Measurements from ENCODE around the gene CYFIP2. TPM values are rescaled to one million over a fixed set of nuclear protein-coding genes. Genes with fewer than 3 reads are reported as not detected.

The CYFIP2 gene
- total RNA-seq, 2 donors from 2014 or later: 17.8 to 25.2 TPM

DNA sequence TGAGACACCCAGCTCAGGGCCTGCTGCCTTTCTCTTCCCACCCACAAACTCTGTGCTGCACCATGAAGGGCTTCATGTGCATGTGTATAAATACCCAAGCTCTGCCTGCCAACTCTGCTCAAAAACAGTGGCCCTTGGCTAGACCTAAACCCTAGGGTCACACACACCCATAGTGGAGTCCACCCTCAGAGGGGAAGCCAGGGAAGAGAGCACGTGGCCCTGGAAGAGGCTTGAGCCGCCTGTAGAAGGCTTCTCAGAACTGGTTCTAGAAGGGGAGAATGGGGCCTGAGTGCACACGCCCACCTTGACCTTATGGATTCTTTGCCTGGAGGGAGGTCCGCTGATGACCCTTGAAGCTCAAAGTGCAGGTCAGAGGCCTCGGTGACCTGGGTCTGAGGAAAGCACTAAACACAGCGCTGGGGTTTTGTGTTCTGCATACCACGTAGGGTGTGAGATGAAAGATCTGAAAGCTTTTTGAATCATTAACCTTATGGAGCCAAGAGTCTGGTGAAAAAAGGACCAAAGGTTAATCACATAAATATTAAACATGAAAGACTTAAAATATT lies 60.6 kb downstream of the CYFIP2 start:
- DNase-seq (ENCODE audit: low spot score): no peak
- Histone ChIP-seq H3K9me3 (no peaks in the 10 kb centered on the region), H3K27me3 (replicated peaks; ENCODE audit: insufficient read depth) (no peaks in the 10 kb centered on the region), H3K36me3 (no peaks in the 10 kb centered on the region), H3K4me3 (no peak overlapping the region), H3K27ac (no peak overlapping the region), H3K4me1 (replicated peaks) (no peaks in the 10 kb centered on the region)
- intact Hi-C loops (cut with DNase I): loop anchor here (5.0 kb wide), 1 partner anchor 391 kb away; no protein-coding TSS in a partner anchor
- TF ChIP-seq, protein P1, sequence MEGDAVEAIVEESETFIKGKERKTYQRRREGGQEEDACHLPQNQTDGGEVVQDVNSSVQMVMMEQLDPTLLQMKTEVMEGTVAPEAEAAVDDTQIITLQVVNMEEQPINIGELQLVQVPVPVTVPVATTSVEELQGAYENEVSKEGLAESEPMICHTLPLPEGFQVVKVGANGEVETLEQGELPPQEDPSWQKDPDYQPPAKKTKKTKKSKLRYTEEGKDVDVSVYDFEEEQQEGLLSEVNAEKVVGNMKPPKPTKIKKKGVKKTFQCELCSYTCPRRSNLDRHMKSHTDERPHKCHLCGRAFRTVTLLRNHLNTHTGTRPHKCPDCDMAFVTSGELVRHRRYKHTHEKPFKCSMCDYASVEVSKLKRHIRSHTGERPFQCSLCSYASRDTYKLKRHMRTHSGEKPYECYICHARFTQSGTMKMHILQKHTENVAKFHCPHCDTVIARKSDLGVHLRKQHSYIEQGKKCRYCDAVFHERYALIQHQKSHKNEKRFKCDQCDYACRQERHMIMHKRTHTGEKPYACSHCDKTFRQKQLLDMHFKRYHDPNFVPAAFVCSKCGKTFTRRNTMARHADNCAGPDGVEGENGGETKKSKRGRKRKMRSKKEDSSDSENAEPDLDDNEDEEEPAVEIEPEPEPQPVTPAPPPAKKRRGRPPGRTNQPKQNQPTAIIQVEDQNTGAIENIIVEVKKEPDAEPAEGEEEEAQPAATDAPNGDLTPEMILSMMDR (IDR thresholded peaks at IDR 0.05): no peak
- TF ChIP-seq POLR2AphosphoS5 (IDR thresholded peaks at IDR 0.05) (no peak), POLR2A (IDR thresholded peaks at IDR 0.05) (no peak)
- 76% methylated on average over 7 of the region's 7 CpGs for WGBS

DNA sequence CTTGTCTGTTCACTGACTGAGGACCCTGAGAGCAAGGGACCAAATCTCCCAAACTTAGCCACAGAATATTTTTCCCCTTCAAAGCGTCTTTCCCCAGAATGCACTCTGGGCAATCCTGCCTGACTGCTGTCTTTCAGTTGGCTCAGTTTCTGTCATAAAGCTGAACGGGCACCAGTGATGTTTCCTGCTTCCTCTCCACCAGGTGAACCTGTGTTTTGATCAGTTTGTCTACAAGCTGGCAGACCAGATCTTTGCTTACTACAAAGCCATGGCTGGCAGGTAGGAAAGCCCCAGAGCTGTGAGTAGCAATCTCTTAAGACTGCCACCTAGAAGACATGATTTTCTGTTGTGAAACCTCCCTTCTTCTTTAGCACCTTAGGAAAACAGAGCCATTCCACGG lies 61.8 kb downstream of the CYFIP2 start:
- no peaks in the 10 kb centered on the region for H3K4me1 ChIP-seq (replicated peaks)
- TF ChIP-seq, protein P1 (IDR thresholded peaks at IDR 0.05): no peak
- H3K36me3 ChIP-seq: no peaks in the 10 kb centered on the region
- no peaks in the 10 kb centered on the region for H3K9me3 ChIP-seq
- H3K4me3 ChIP-seq: no peak overlapping the region
- no peaks in the 10 kb centered on the region for H3K27me3 ChIP-seq (replicated peaks; ENCODE audit: insufficient read depth)
- H3K27ac ChIP-seq: no peak overlapping the region
- intact Hi-C loops (cut with DNase I): loop anchor here (2.0 to 5.0 kb wide), 2 partner anchors 149 to 390 kb away; no protein-coding TSS in a partner anchor
- no peak for DNase-seq (ENCODE audit: low spot score)
- 63% methylated on average over 3 of the region's 3 CpGs for WGBS

DNA sequence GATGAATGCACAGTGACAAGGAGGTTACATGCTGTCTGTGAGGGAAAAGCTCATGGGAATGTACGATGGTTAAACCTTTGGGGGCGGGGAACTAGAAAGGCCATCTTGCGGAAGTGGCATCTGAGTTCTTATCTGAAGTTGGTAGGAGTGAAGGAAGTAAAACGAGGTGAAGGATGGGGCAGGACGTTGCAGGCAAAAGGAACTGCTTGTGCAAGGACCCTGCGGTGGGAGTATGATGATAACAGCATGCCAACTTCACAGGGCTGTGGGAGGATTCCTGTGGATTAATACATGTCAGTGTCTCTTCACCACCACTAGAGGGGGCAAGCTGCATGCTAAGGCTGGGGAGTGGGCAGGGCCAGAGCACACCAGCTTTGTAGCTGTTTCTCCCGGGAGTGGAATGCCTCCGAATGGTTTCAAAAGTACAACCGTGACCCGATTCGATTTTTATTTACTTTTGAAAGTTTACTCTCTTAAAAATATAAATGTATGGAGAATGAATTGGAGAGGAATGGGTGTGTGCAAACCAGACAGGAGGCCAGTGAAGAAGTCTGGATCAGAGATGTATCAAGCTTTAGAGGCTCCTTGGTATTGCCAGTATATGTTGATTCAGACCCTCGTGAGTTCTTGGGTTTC lies 62.5 kb downstream of the CYFIP2 start:
- H3K36me3 ChIP-seq: no peaks in the 10 kb centered on the region
- no peaks in the 10 kb centered on the region for H3K9me3 ChIP-seq
- no peak overlapping the region for H3K4me3 ChIP-seq
- no peaks in the 10 kb centered on the region for H3K27me3 ChIP-seq (replicated peaks; ENCODE audit: insufficient read depth)
- no peak overlapping the region for H3K27ac ChIP-seq
- no peaks in the 10 kb centered on the region for H3K4me1 ChIP-seq (replicated peaks)
- 21% methylated on average over 12 of the region's 12 CpGs for WGBS
- intact Hi-C loops (cut with DNase I): loop anchor here (2.0 to 5.0 kb wide), 2 partner anchors 148 to 389 kb away; no protein-coding TSS in a partner anchor
- no peak for TF ChIP-seq POLR2A (IDR thresholded peaks at IDR 0.05)
- TF ChIP-seq, protein P1 (IDR thresholded peaks at IDR 0.05): peak; percentile 81 to 90 (median 85)
- peak; percentile 43 for TF ChIP-seq POLR2AphosphoS5 (IDR thresholded peaks at IDR 0.05)
- peak; percentile 64 for DNase-seq (ENCODE audit: low spot score)

DNA sequence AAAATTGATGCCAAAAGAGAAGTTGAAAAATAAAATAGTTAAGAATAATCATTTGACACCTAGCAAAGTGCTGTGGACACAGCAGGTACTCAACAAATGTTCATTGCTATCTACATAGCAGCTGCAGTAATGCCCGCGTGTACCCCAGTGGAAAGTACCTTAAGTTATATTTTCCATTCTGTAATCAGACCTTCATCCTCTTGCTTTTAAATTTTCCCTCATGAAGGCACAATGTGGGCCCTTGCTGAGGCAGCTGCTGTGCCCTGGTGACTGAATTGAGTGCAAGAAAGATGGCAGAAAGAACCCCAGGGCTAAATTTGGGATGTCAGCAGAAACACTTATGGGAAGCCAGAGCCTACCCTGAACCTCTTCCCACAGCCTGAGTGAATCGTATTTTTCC lies 65.9 kb downstream of the CYFIP2 start:
- H3K4me3 ChIP-seq: no peak overlapping the region
- no peaks in the 10 kb centered on the region for H3K9me3 ChIP-seq
- H3K27ac ChIP-seq: no peak overlapping the region
- WGBS: 94% methylated on average over 3 of the region's 3 CpGs
- TF ChIP-seq, protein P1 (IDR thresholded peaks at IDR 0.05): no peak
- no peak for TF ChIP-seq POLR2A (IDR thresholded peaks at IDR 0.05)
- TF ChIP-seq POLR2AphosphoS5 (IDR thresholded peaks at IDR 0.05): no peak
- DNase-seq (ENCODE audit: low spot score): no peak
- no peaks in the 10 kb centered on the region for H3K36me3 ChIP-seq
- H3K4me1 ChIP-seq (replicated peaks): no peaks in the 10 kb centered on the region
- intact Hi-C loops (cut with DNase I): no loop called here
- H3K27me3 ChIP-seq (replicated peaks; ENCODE audit: insufficient read depth): no peaks in the 10 kb centered on the region

All from prostate gland (tissue), 2 donors.